NCI-H2196 (cell line): Measurements from ENCODE around the gene IL1RL2.

Experiments
- DNase-seq: peaks from one replicate; lab custom pipeline; 2025; ENCODE audit not compliant: unreplicated experiment; lab: John Stamatoyannopoulos, UW

Gene IL1RL2

GRCh38 chr2:102238039-102238756, 51.4 kb downstream of the IL1RL2 start:
- no peak for DNase-seq

- DNase-seq = no peak
These were observed 52.0 kb downstream of the IL1RL2 start for GRCh38 chr2:102238778-102239177.

GRCh38 chr2:102239344-102239743, 52.5 kb downstream of the IL1RL2 start:
- DNase-seq = no peak

- DNase-seq = peak; percentile 79
These were observed 54.0 kb downstream of the IL1RL2 start for GRCh38 chr2:102240640-102241370.

GRCh38 chr2:102241616-102242305, 54.9 kb downstream of the IL1RL2 start:
- DNase-seq = no peak

- DNase-seq = no peak
These were observed 58.7 kb downstream of the IL1RL2 start for GRCh38 chr2:102245266-102246151.

GRCh38 chr2:102250278-102250821, 63.5 kb downstream of the IL1RL2 start:
- DNase-seq = no peak

- no peak for DNase-seq
These were observed 64.4 kb downstream of the IL1RL2 start for GRCh38 chr2:102251042-102251848.

- DNase-seq = no peak
These were observed 65.0 kb downstream of the IL1RL2 start for GRCh38 chr2:102251849-102252203.

- DNase-seq = no peak
These were observed 65.4 kb downstream of the IL1RL2 start for GRCh38 chr2:102252236-102252635.

GRCh38 chr2:102253140-102253752, 66.4 kb downstream of the IL1RL2 start:
- no peak for DNase-seq

GRCh38 chr2:102253753-102254150, 66.9 kb downstream of the IL1RL2 start:
- no peak for DNase-seq

GRCh38 chr2:102256276-102256675, 69.5 kb downstream of the IL1RL2 start:
- DNase-seq = no peak

- no peak for DNase-seq
These were observed 70.1 kb downstream of the IL1RL2 start for GRCh38 chr2:102256874-102257462.

- DNase-seq = no peak
These were observed 71.2 kb downstream of the IL1RL2 start for GRCh38 chr2:102258025-102258385.

GRCh38 chr2:102258386-102259074, 71.7 kb downstream of the IL1RL2 start:
- DNase-seq = no peak

GRCh38 chr2:102261467-102262135, 74.8 kb downstream of the IL1RL2 start:
- no peak for DNase-seq
